GM23338 (cell line): Measurements from ENCODE around the gene URI1. TPM values are rescaled to one million over a fixed set of nuclear protein-coding genes. Genes with fewer than 3 reads are reported as not detected.

ENCODE experiments used
- ATAC-seq: fragments of 200-7000 bp; cut with Tn5 transposase; 3 replicates; pipeline ENCODE4 v1.9.1; 2020
- DNase-seq: peaks from one replicate; pipeline ENCODE4 v3.0.0-alpha.2; 2015; ENCODE audit warnings: low spot score
- H2AFZ ChIP-seq: fragments of 200-600 bp; sonication (generic); 2 replicates; pipeline ENCODE4 v1.8.0; 2016; ENCODE audit warnings: antibody characterized with exemption, mild to moderate bottlenecking, moderate library complexity
- H3F3A ChIP-seq: fragments of 200-600 bp; sonication (generic); replicated peaks from 2 replicates; pipeline ENCODE4 v1.8.0; 2017; ENCODE audit warnings: antibody characterized with exemption, mixed run types, low read depth
- H3K27ac ChIP-seq: fragments of 200-600 bp; sonication (generic); 2 replicates; pipeline ENCODE4 v1.6.1; 2016; ENCODE audit warnings: low read depth
- H3K27me3 ChIP-seq: fragments of 200-600 bp; sonication (generic); 2 replicates; pipeline ENCODE4 v1.8.0; 2016; ENCODE audit warnings: mild to moderate bottlenecking, mixed run types, moderate library complexity; ENCODE audit not compliant: insufficient read depth
- H3K36me3 ChIP-seq: fragments of 200-600 bp; sonication (generic); 2 replicates; pipeline ENCODE4 v1.8.0; 2016; ENCODE audit warnings: mild to moderate bottlenecking; ENCODE audit not compliant: insufficient read depth
- H3K4me1 ChIP-seq: fragments of 200-600 bp; sonication (generic); 2 replicates; pipeline ENCODE4 v1.8.0; 2016; ENCODE audit warnings: mild to moderate bottlenecking, moderate library complexity; ENCODE audit not compliant: insufficient read depth
- H3K4me2 ChIP-seq: fragments of 200-600 bp; sonication (generic); 2 replicates; pipeline ENCODE4 v1.7.1; 2017; ENCODE audit warnings: mixed run types
- H3K4me3 ChIP-seq: fragments of 200-600 bp; sonication (generic); 2 replicates; pipeline ENCODE4 v1.6.1; 2016; ENCODE audit warnings: mixed run types
- H3K79me2 ChIP-seq: fragments of 200-600 bp; sonication (generic); replicated peaks from 2 replicates; pipeline ENCODE4 v1.8.0; 2017; ENCODE audit warnings: mild to moderate bottlenecking; ENCODE audit not compliant: insufficient read depth
- H3K9me2 ChIP-seq: fragments of 200-600 bp; sonication (generic); 2 replicates; pipeline ENCODE4 v1.8.0; 2017; ENCODE audit not compliant: insufficient read depth
- H4K20me1 ChIP-seq: fragments of 200-600 bp; sonication (generic); replicated peaks from 2 replicates; pipeline ENCODE4 v1.8.0; 2017; ENCODE audit warnings: mild to moderate bottlenecking; ENCODE audit not compliant: insufficient read depth
- H3K27ac Mint-ChIP-seq: 2 replicates; pipeline ENCODE4 v1.8.0; 2020; ENCODE audit warnings: inconsistent platforms, mild to moderate bottlenecking, moderate library complexity, mixed read lengths
- H3K27me3 Mint-ChIP-seq: 3 replicates; pipeline ENCODE4 v1.8.0; 2022; ENCODE audit warnings: low read depth, mild to moderate bottlenecking, moderate library complexity, mixed read lengths, inconsistent platforms; ENCODE audit not compliant: insufficient read depth, poor library complexity
- H3K36me3 Mint-ChIP-seq: 3 replicates; pipeline ENCODE4 v1.8.0; 2021; ENCODE audit warnings: low read depth, mild to moderate bottlenecking, inconsistent platforms, moderate library complexity, mixed read lengths
- H3K4me1 Mint-ChIP-seq: 3 replicates; pipeline ENCODE4 v1.8.0; 2020; ENCODE audit warnings: mild to moderate bottlenecking, inconsistent platforms, mixed read lengths
- H3K4me3 Mint-ChIP-seq: 3 replicates; pipeline ENCODE4 v1.8.0; 2021; ENCODE audit warnings: moderate library complexity, mild to moderate bottlenecking, inconsistent platforms, mixed read lengths
- H3K9me3 Mint-ChIP-seq: 3 replicates; pipeline ENCODE4 v1.8.0; 2020; ENCODE audit warnings: moderate library complexity, mild to moderate bottlenecking, inconsistent platforms, mixed read lengths
- CREB1 ChIP-seq: fragments of 250-450 bp; sonication (Bioruptor Pico); IDR thresholded peaks from 2 replicates; pipeline ENCODE4 v1.5.0; 2020; ENCODE audit warnings: low read depth, mild to moderate bottlenecking, moderate library complexity
- CTCF ChIP-seq, 2 experiments: fragments of 200-600 bp in 1 of 2; sonication (generic) in 1 of 2; conservative IDR thresholded peaks; 2 replicates each; pipeline versions ENCODE4 v1.5.1 to v1.6.1; 2016 to 2017; ENCODE audit warnings: antibody characterized with exemption in 2 of 2, low read depth in 2 of 2, mild to moderate bottlenecking in 2 of 2, moderate library complexity in 1 of 2
- ETS1 ChIP-seq: IDR thresholded peaks from 2 replicates; pipeline ENCODE4 v1.6.1; 2016; ENCODE audit warnings: antibody characterized with exemption
- EZH2 ChIP-seq: fragments of 200-600 bp; sonication (generic); IDR thresholded peaks from one replicate; pipeline ENCODE4 v1.8.0; 2017; ENCODE audit warnings: antibody characterized with exemption, mild to moderate bottlenecking, low read depth; ENCODE audit not compliant: unreplicated experiment
- JUNB ChIP-seq: IDR thresholded peaks from one replicate; pipeline ENCODE4 v1.6.1; 2016; ENCODE audit warnings: antibody characterized with exemption; ENCODE audit not compliant: unreplicated experiment
- NANOG ChIP-seq: IDR thresholded peaks from 2 replicates; pipeline ENCODE4 v1.6.1; 2016; ENCODE audit warnings: antibody characterized with exemption, borderline replicate concordance
- REST ChIP-seq: IDR thresholded peaks from one replicate; pipeline ENCODE4 v1.6.1; 2018; ENCODE audit warnings: antibody characterized with exemption; ENCODE audit not compliant: unreplicated experiment
- STAT1 ChIP-seq: IDR thresholded peaks from one replicate; pipeline ENCODE4 v1.6.1; 2016; ENCODE audit warnings: antibody characterized with exemption; ENCODE audit not compliant: unreplicated experiment
- ZNF114 ChIP-seq: fragments of 250-450 bp; sonication (Bioruptor Pico); IDR thresholded peaks from 2 replicates; pipeline ENCODE4 v1.5.0; 2020; ENCODE audit warnings: mild to moderate bottlenecking, moderate library complexity
- ZNF331 ChIP-seq: fragments of 250-450 bp; sonication (Bioruptor Pico); IDR thresholded peaks from 2 replicates; pipeline ENCODE4 v1.5.0; 2020; ENCODE audit warnings: low read depth, mild to moderate bottlenecking, moderate library complexity
- ZNF462 ChIP-seq: fragments of 250-450 bp; sonication (Bioruptor Pico); IDR thresholded peaks from 2 replicates; pipeline ENCODE4 v1.5.0; 2020; ENCODE audit warnings: mild to moderate bottlenecking, moderate library complexity
- polyA plus RNA-seq: library from polyadenylated mRNA; unstranded; fragments of >200 nt; fragmentation: Nextera tagmentation; extraction: Ambion mirVana; gene quantifications from 2 replicates; pipeline ENCODE4 v1.2.1, GENCODE V29; 2016
- total RNA-seq: library from RNA; depleted of rRNA; stranded (reverse); fragments of >200 nt; shearing (Covaris generic); gene quantifications from 2 replicates; pipeline ENCODE4 v1.2.3, GENCODE V29; 2014

Gene URI1
- total and polyA plus RNA-seq, 2 experiments from 2014 or later = 27.6 to 68.4 TPM

GRCh38 chr19:29922972-29923371 is 19.1 kb upstream of the URI1 start (continued):
- no peak for TF ChIP-seq ZNF462
- no peak for TF ChIP-seq ZNF114 (CRISPR knock-in tag)
- TF ChIP-seq ZNF331 (CRISPR knock-in tag) = no peak
- TF ChIP-seq ETS1 = no peak
- TF ChIP-seq CREB1 (CRISPR knock-in tag) = no peak
- TF ChIP-seq NANOG = no peak

- H3K4me3 ChIP-seq = no peak overlapping the region
- H3K9me2 ChIP-seq = no peaks in the 10 kb centered on the region
- no peaks in the 10 kb centered on the region for H3K79me2 ChIP-seq
- H4K20me1 ChIP-seq = no peaks in the 10 kb centered on the region
- Mint-ChIP-seq H3K27ac (no peak overlapping the region), H3K27me3 (peaks cover 2% of the 10 kb centered on the region), H3K4me3 (no peak overlapping the region), H3K4me1 (peaks cover 11% of the 10 kb centered on the region; the same call in 2 of the 3 replicates), H3K9me3 (no peaks in the 10 kb centered on the region), H3K36me3 (no peaks in the 10 kb centered on the region)
- no peak overlapping the region for H3K27ac ChIP-seq
- peaks cover 3% of the 10 kb centered on the region; the same call in 1 of the 2 replicates for H3K4me1 ChIP-seq
- no peak overlapping the region for H3K4me2 ChIP-seq
- TF ChIP-seq EZH2 (no peak), CTCF (conservative IDR thresholded peaks at IDR 0.05; ENCODE audit: low read depth in 2 of 2) (no peak; a peak in 1 of 4 replicates), ETS1 (no peak), NANOG (no peak), ZNF114 (CRISPR knock-in tag) (no peak), STAT1 (no peak), JUNB (no peak), CREB1 (CRISPR knock-in tag) (no peak), REST (no peak)
- DNase-seq (no peak), ATAC-seq (no peak)
- H3K36me3 ChIP-seq = no peaks in the 10 kb centered on the region
- H3K27me3 ChIP-seq = no peaks in the 10 kb centered on the region
- peak overlapping the region; percentile 59; the same call in 1 of the 2 replicates for H2AFZ ChIP-seq
- H3F3A ChIP-seq = no peaks in the 10 kb centered on the region
Measured at GRCh38 chr19:29923653-29924052, 18.4 kb upstream of the URI1 start.
